Uterus (tissue), 2 donors: ENCODE measurements around the gene VTCN1.

Source experiments
- POLR2A ChIP-seq, 2 donors: fragments of 450-650 bp; IDR thresholded peaks; one replicate each; pipeline ENCODE4 v1.6.1; 2016; ENCODE audit warnings: antibody characterized with exemption in 2 of 2, mild to moderate bottlenecking in 1 of 2, moderate library complexity in 1 of 2
- TF ChIP-seq, protein P1 (sequence below), 4 experiments: fragments of 200-600 bp in 2 of 4; fragments of 450-650 bp in 2 of 4; sonication (generic) in 2 of 4; IDR thresholded peaks; one replicate each; pipeline ENCODE4 v1.5.1; 2016 to 2019; ENCODE audit warnings: antibody characterized with exemption in 4 of 4, mild to moderate bottlenecking in 2 of 4, moderate library complexity in 1 of 4

DNA sequence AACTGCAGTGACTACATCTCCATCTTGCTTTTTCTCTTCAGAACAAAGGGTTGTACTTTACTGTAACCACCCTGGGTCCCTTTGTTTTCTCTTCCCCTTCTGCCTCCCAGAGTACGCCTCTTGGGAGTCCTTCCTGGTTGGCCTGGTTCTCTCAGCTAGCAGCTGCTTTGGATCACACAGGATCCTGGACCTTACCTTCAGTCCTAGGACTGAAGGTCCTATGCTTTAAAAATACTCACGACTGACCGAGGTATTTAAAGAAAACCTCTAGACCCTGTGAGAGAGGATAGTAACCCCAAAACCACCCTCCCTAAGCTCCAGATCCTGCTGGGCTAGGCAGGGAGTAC is 94.0 kb downstream of the VTCN1 start:
- TF ChIP-seq, protein P1, sequence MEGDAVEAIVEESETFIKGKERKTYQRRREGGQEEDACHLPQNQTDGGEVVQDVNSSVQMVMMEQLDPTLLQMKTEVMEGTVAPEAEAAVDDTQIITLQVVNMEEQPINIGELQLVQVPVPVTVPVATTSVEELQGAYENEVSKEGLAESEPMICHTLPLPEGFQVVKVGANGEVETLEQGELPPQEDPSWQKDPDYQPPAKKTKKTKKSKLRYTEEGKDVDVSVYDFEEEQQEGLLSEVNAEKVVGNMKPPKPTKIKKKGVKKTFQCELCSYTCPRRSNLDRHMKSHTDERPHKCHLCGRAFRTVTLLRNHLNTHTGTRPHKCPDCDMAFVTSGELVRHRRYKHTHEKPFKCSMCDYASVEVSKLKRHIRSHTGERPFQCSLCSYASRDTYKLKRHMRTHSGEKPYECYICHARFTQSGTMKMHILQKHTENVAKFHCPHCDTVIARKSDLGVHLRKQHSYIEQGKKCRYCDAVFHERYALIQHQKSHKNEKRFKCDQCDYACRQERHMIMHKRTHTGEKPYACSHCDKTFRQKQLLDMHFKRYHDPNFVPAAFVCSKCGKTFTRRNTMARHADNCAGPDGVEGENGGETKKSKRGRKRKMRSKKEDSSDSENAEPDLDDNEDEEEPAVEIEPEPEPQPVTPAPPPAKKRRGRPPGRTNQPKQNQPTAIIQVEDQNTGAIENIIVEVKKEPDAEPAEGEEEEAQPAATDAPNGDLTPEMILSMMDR (IDR thresholded peaks at IDR 0.05), result no peak
- no peak for TF ChIP-seq POLR2A (IDR thresholded peaks at IDR 0.05)
